GM19397 (cell line): ENCODE measurements around the gene HPCA.

Experiments used
- ATAC-seq: cut with Tn5 transposase; IDR thresholded peaks from one replicate; pipeline ENCODE4 v1.9.1; 2021; ENCODE audit warnings: mild to moderate bottlenecking, moderate library complexity; ENCODE audit not compliant: unreplicated experiment

HPCA gene

GRCh38 chr1:32928285-32928684, 42.0 kb downstream of the HPCA start:
- no peak for ATAC-seq

GRCh38 chr1:32928715-32929114, 42.4 kb downstream of the HPCA start:
- ATAC-seq, result no peak

- no peak for ATAC-seq
These were observed 43.1 kb downstream of the HPCA start for GRCh38 chr1:32929366-32929765.

GRCh38 chr1:32931760-32932159, 45.5 kb downstream of the HPCA start:
- no peak for ATAC-seq

GRCh38 chr1:32933742-32934322, 47.5 kb downstream of the HPCA start:
- no peak for ATAC-seq

GRCh38 chr1:32934535-32934934, 48.2 kb downstream of the HPCA start:
- no peak for ATAC-seq

GRCh38 chr1:32937061-32937460, 50.8 kb downstream of the HPCA start:
- no peak for ATAC-seq

GRCh38 chr1:32939655-32940371, 53.5 kb downstream of the HPCA start:
- no peak for ATAC-seq

- ATAC-seq, result no peak
These were observed 57.9 kb downstream of the HPCA start for GRCh38 chr1:32944180-32944579.
